ENCODE measurements around the gene LRMDA. TPM values are rescaled to one million over a fixed set of nuclear protein-coding genes. Genes with fewer than 3 reads are reported as not detected.

The LRMDA gene
- total RNA-seq, 2 experiments from 2014 or later = not detected

DNA sequence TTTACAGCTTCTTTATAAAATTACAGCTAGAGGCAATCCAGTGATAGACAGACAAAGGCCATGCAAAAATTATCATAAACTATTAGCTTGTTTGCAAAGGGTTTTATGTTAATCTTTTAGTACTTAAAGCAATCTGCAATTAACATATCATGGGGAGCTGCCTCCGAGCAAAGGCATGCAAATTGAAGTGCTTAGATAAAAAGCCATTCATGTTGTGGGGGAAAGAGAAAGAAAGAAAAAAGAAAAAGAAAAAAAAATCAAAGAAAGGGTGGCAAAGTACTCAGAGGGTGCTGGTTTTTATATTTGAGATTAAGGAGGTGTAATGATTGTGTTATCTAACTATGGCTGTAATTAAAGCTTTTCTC lies 799.5 kb downstream of the LRMDA start:
- Histone ChIP-seq H3K9me2 (ENCODE audit: insufficient read depth, low read length) (no peaks in the 10 kb centered on the region), H4K20me1 (ENCODE audit: insufficient read depth, low read length) (no peaks in the 10 kb centered on the region), H3K4me1 (ENCODE audit: insufficient read depth, low read length, poor library complexity, severe bottlenecking) (no peaks in the 10 kb centered on the region), H3K36me3 (ENCODE audit: insufficient read depth, low read length) (no peaks in the 10 kb centered on the region), H2AFZ (ENCODE audit: low read length) (no peak overlapping the region), H3K27ac (ENCODE audit: low read depth, low read length, poor library complexity, severe bottlenecking) (no peak overlapping the region), H3K4me3 (ENCODE audit: low read depth, low read length, poor library complexity, severe bottlenecking) (no peak overlapping the region), H3K9me3 (ENCODE audit: low read length) (no peaks in the 10 kb centered on the region), H3K4me2 (ENCODE audit: low read length) (no peak overlapping the region), H3K79me2 (ENCODE audit: insufficient read depth, low read depth, low read length) (no peaks in the 10 kb centered on the region)
- no peak for TF ChIP-seq EZH2phosphoT487 (IDR thresholded peaks at IDR 0.05; ENCODE audit: borderline replicate concordance, low read depth, low read length)
- TF ChIP-seq, protein P1, sequence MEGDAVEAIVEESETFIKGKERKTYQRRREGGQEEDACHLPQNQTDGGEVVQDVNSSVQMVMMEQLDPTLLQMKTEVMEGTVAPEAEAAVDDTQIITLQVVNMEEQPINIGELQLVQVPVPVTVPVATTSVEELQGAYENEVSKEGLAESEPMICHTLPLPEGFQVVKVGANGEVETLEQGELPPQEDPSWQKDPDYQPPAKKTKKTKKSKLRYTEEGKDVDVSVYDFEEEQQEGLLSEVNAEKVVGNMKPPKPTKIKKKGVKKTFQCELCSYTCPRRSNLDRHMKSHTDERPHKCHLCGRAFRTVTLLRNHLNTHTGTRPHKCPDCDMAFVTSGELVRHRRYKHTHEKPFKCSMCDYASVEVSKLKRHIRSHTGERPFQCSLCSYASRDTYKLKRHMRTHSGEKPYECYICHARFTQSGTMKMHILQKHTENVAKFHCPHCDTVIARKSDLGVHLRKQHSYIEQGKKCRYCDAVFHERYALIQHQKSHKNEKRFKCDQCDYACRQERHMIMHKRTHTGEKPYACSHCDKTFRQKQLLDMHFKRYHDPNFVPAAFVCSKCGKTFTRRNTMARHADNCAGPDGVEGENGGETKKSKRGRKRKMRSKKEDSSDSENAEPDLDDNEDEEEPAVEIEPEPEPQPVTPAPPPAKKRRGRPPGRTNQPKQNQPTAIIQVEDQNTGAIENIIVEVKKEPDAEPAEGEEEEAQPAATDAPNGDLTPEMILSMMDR (conservative IDR thresholded peaks at IDR 0.05; ENCODE audit: low read length) = no peak
- CTCF ChIA-PET (ENCODE audit: unreplicated experiment) = no interaction called here
- POLR2A ChIA-PET = interaction anchor here (1.1 to 1.2 kb wide), 2 partner anchors 20 to 30 kb away, joined by 4 read pairs; no protein-coding TSS in a partner anchor
- no TSS peak for BruUV-seq (replicated peaks)
- intact Hi-C loops (cut with micrococcal nuclease; ENCODE audit: unreplicated experiment) = no loop called here
- DNase-seq (ENCODE audit: low spot score) = no peak

DNA sequence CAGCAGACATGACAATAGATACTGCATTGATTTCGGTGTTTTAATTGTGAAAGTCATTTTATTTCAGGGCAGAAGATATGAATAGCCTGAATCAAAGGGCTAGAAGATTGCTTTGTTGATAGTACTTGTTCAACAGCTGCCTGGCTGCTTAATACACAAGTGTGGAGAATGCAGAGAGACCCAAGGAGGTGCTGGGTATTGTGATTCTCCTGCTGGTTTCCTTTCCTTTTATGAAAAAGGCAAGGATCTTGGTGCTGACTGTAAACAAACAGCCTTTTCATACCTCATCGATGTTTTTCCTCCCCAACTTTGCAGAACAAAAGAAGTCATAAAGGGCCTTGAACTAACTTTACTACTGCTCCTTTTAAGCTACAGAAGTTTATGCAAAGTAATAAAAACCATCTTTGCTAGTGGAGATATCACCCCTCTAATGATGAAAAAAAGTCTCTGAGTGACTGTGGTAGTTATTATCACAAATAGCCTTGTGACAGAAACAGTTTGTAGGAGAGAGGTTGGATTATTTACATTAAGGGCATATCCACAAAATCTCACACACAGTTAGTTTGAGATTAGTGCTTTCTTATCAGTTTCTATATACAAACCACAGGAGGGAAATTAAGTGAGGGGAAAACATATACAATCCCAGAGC lies 800.0 kb downstream of the LRMDA start:
- no peaks in the 10 kb centered on the region for H3K4me1 ChIP-seq (ENCODE audit: insufficient read depth, low read length, poor library complexity, severe bottlenecking)
- BruUV-seq (replicated peaks) = no TSS peak

More for the DNA sequence above, 800.0 kb downstream of the LRMDA start:
- Histone ChIP-seq H3K4me3 (ENCODE audit: low read depth, low read length, poor library complexity, severe bottlenecking) (no peak overlapping the region), H2AFZ (ENCODE audit: low read length) (no peak overlapping the region), H3K9me3 (ENCODE audit: low read length) (no peaks in the 10 kb centered on the region), H3K4me2 (ENCODE audit: low read length) (no peak overlapping the region), H3K27ac (ENCODE audit: low read depth, low read length, poor library complexity, severe bottlenecking) (no peak overlapping the region), H3K36me3 (ENCODE audit: insufficient read depth, low read length) (no peaks in the 10 kb centered on the region), H4K20me1 (ENCODE audit: insufficient read depth, low read length) (no peaks in the 10 kb centered on the region), H3K9me2 (ENCODE audit: insufficient read depth, low read length) (no peaks in the 10 kb centered on the region), H3K79me2 (ENCODE audit: insufficient read depth, low read depth, low read length) (no peaks in the 10 kb centered on the region)
- POLR2A ChIA-PET = interaction anchor here (1.1 to 1.2 kb wide), 2 partner anchors 19 to 29 kb away, joined by 4 read pairs; no protein-coding TSS in a partner anchor
- DNase-seq (ENCODE audit: low spot score) = no peak
- CTCF ChIA-PET (ENCODE audit: unreplicated experiment) = no interaction called here
- intact Hi-C loops (cut with micrococcal nuclease; ENCODE audit: unreplicated experiment) = no loop called here
- TF ChIP-seq EZH2phosphoT487 (IDR thresholded peaks at IDR 0.05; ENCODE audit: borderline replicate concordance, low read depth, low read length) = no peak
- TF ChIP-seq, protein P1 (conservative IDR thresholded peaks at IDR 0.05; ENCODE audit: low read length) = no peak

Measured in OCI-LY7 (cell line).